Measurements from ENCODE around the gene VWA8. TPM values are rescaled to one million over a fixed set of nuclear protein-coding genes. Genes with fewer than 3 reads are reported as not detected.

The VWA8 gene
- total and polyA plus RNA-seq, 7 donors, result 3.0 to 37.5 (median 24.7) TPM

DNA sequence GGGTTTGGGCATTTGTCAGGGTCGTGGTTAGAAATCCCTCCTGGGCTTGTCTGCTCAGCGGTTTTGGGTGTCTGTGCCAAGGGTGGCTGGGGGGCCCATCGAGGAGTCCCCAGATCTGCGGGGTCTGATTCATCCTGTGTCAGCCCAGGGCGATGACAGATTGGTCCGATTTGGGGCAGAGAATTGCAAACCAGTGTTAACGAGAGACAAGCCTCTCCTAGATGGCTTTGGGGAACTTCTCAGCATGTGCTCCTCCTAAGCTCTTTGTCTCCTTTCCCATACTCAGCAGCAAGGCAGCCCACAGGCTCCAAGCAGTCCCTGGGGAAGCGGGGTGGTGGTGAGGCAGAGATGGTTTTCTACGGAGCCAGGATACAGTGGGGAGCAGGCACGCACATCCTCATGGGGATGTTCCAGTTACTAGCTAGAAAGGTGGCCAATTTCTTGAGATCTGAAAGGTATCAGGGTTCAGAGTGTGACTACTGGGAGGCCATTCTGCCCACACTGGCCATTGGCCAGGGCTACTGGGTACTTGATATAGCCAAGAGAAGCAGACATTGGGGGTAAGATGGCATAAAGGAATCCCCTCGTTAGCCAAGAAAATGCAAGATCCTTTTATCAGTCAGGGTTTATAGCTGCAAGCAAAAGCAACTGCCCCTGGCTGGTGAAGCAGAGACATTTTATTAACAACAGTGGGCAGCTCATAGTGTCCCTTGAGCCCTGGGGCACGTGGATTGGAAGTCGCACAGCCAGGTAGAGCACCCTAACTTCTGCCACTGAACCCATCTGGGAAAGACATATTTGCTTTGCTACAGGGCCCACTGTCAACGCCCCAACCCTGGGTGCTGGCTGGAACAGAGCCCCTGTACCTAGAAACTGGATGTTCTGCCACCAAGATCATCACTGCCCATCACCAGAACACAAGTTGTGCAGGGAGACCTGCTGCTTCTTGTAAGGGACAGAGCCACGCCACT, 440.0 kb downstream of the VWA8 start:
- intact Hi-C loops (cut with DNase I), result no loop called here
- Histone ChIP-seq H3K4me1 (no peaks in the 10 kb centered on the region), H3K36me3 (no peaks in the 10 kb centered on the region), H3K27ac (no peak overlapping the region), H3K9me3 (no peaks in the 10 kb centered on the region), H3K4me3 (no peak overlapping the region), H3K27me3 (no peaks in the 10 kb centered on the region)
- TF ChIP-seq POLR2A (IDR thresholded peaks at IDR 0.05), result no peak
- TF ChIP-seq, protein P1, sequence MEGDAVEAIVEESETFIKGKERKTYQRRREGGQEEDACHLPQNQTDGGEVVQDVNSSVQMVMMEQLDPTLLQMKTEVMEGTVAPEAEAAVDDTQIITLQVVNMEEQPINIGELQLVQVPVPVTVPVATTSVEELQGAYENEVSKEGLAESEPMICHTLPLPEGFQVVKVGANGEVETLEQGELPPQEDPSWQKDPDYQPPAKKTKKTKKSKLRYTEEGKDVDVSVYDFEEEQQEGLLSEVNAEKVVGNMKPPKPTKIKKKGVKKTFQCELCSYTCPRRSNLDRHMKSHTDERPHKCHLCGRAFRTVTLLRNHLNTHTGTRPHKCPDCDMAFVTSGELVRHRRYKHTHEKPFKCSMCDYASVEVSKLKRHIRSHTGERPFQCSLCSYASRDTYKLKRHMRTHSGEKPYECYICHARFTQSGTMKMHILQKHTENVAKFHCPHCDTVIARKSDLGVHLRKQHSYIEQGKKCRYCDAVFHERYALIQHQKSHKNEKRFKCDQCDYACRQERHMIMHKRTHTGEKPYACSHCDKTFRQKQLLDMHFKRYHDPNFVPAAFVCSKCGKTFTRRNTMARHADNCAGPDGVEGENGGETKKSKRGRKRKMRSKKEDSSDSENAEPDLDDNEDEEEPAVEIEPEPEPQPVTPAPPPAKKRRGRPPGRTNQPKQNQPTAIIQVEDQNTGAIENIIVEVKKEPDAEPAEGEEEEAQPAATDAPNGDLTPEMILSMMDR (IDR thresholded peaks at IDR 0.05), result no peak
- no peak for TF ChIP-seq POLR2AphosphoS5 (IDR thresholded peaks at IDR 0.05)
- TF ChIP-seq EP300 (IDR thresholded peaks at IDR 0.05), result no peak
- no peak for DNase-seq
- WGBS, 2 donors, result 89 to 91% methylated on average over 15 of the region's 15 CpGs

GRCh38 chr13:41520016-41520659, 440.8 kb downstream of the VWA8 start:
- no peaks in the 10 kb centered on the region for H3K9me3 ChIP-seq
- WGBS, 2 donors, result 81 to 92% methylated on average over 7 of the region's 7 CpGs
- no peaks in the 10 kb centered on the region for H3K36me3 ChIP-seq
- no peak overlapping the region for H3K27ac ChIP-seq
- no peaks in the 10 kb centered on the region for H3K4me1 ChIP-seq
- no peak for DNase-seq
- TF ChIP-seq POLR2AphosphoS5 (IDR thresholded peaks at IDR 0.05) (no peak), POLR2A (IDR thresholded peaks at IDR 0.05) (no peak), EP300 (IDR thresholded peaks at IDR 0.05) (no peak)
- TF ChIP-seq, protein P1 (IDR thresholded peaks at IDR 0.05), result no peak
- intact Hi-C loops (cut with DNase I), result no loop called here
- no peak overlapping the region for H3K4me3 ChIP-seq
- no peaks in the 10 kb centered on the region for H3K27me3 ChIP-seq

Small RNAs within 50 kb of the gene (small RNA-seq; reads per million reads assigned to genes)
- gene RN7SL515P (0 reads per million in 3 donors), gene RNU6-74P (0 reads per million in 3 donors), gene RPS28P8 (0 reads per million in 3 donors)

Other genes starting within 250 kb of the VWA8 start
- 10 to 100 TPM; 13.9 to 23.3 (median 17.0) TPM for gene DGKH, start 87.5 kb upstream of the VWA8 start, total RNA-seq
- gene DGKH, start 87.5 kb upstream of the VWA8 start, polyA plus RNA-seq, result 1 to 10 TPM; 1.2 to 3.5 (median 1.4) TPM